ENCODE results near the gene FAM72C. TPM values are rescaled to one million over a fixed set of nuclear protein-coding genes. Genes with fewer than 3 reads are reported as not detected.
"Not testable (repeated sequence)": the region's sequence is repeated elsewhere in the genome, so short reads cannot be mapped to it uniquely, and the experiment has no call there.

Gene FAM72C
- total RNA-seq, 2 donors from 2014 or later: 0.55 to 0.97 TPM

- intact Hi-C loops (cut with DNase I): not testable (repeated sequence)
- peak; percentile 5 for DNase-seq (ENCODE audit: low spot score)
- TF ChIP-seq POLR2AphosphoS5 (IDR thresholded peaks at IDR 0.05) (peak; percentile 5), CTCF (IDR thresholded peaks at IDR 0.05) (peak in 1 of 4 experiments; percentile 18)
Observed at GRCh38 chr1:143936457-143937115, 35.2 kb downstream of the FAM72C start.

GRCh38 chr1:143919127-143919526, 52.7 kb downstream of the FAM72C start:
- WGBS: no CpG with 5 or more reads among the region's 2 CpGs
- H3K4me1 ChIP-seq (replicated peaks); H3K27me3 ChIP-seq (replicated peaks; ENCODE audit: insufficient read depth); intact Hi-C loops (cut with DNase I); H3K27ac ChIP-seq; DNase-seq (ENCODE audit: low spot score); H3K36me3 ChIP-seq; H3K9me3 ChIP-seq; H3K4me3 ChIP-seq: not testable (repeated sequence)

More at GRCh38 chr1:143936457-143937115, 35.2 kb downstream of the FAM72C start:
- H3K4me1 ChIP-seq (replicated peaks); H3K27me3 ChIP-seq (replicated peaks; ENCODE audit: insufficient read depth); H3K36me3 ChIP-seq; H3K27ac ChIP-seq; H3K4me3 ChIP-seq; H3K9me3 ChIP-seq: not testable (repeated sequence)
- 3% methylated on average over 2 of the region's 8 CpGs for WGBS

- DNase-seq (ENCODE audit: low spot score); H3K36me3 ChIP-seq; H3K4me1 ChIP-seq (replicated peaks); H3K27me3 ChIP-seq (replicated peaks; ENCODE audit: insufficient read depth); H3K27ac ChIP-seq; H3K9me3 ChIP-seq; intact Hi-C loops (cut with DNase I); H3K4me3 ChIP-seq: not testable (repeated sequence)
- no CpG with 5 or more reads among the region's 3 CpGs for WGBS
Observed at GRCh38 chr1:143918552-143918951, 53.2 kb downstream of the FAM72C start.

GRCh38 chr1:143913705-143914104, 58.1 kb downstream of the FAM72C start:
- H3K9me3 ChIP-seq; intact Hi-C loops (cut with DNase I): not testable (repeated sequence)
- 95% methylated on average over 7 of the region's 7 CpGs for WGBS

More at GRCh38 chr1:143913705-143914104, 58.1 kb downstream of the FAM72C start:
- not testable (repeated sequence) for H3K27me3 ChIP-seq (replicated peaks; ENCODE audit: insufficient read depth); H3K36me3 ChIP-seq; H3K27ac ChIP-seq; H3K4me3 ChIP-seq; H3K4me1 ChIP-seq (replicated peaks); DNase-seq (ENCODE audit: low spot score)

Small RNAs within 50 kb of the gene (small RNA-seq; reads per million reads assigned to genes)
- 0 reads per million in 2 donors for gene HIST2H3PS2

Data from prostate gland (tissue), 2 donors.